Endothelial cell of umbilical vein (primary cell): Measurements from ENCODE around the gene FRMD5. TPM values are rescaled to one million over a fixed set of nuclear protein-coding genes. Genes with fewer than 3 reads are reported as not detected.

Source experiments
- BruUV-seq: library from RNA; stranded (reverse); fragments of 400-500 nt; replicated peaks from 2 replicates; lab custom pipeline; 2021; lab: Mats Ljungman, UMichigan
- CTCF ChIA-PET: fragments of 300-600, 350-600 bp; sonication (Branson Sonifier 250); formaldehyde crosslinking; loops from one replicate; lab custom pipeline; 2021; ENCODE audit warnings: antibody characterized with exemption, inconsistent platforms; lab: Charles Lee
- POLR2A ChIA-PET: fragments of 300-600, 350-600 bp; sonication (Branson Sonifier 250); formaldehyde crosslinking; loops from one replicate; lab custom pipeline; 2021; ENCODE audit warnings: antibody characterized with exemption, inconsistent platforms; lab: Charles Lee
- DNase-seq: peaks from one replicate; pipeline ENCODE4 v3.0.0-alpha.2; 2011; ENCODE audit warnings: low read depth, low spot score
- FAIRE-seq: peaks from 2 replicates; lab custom pipeline; 2011; peaks lifted over from hg19 to GRCh38; lab: Jason Lieb, UNC
- H2AFZ ChIP-seq: 2 replicates; pipeline ENCODE4 v1.6.0; 2012; ENCODE audit warnings: low read depth, low read length, control low read depth, inconsistent platforms
- H3K27ac ChIP-seq: 2 replicates; pipeline ENCODE4 v1.5.1; 2011; ENCODE audit warnings: low read depth, mild to moderate bottlenecking, control low read depth, low read length, moderate library complexity; ENCODE audit not compliant: insufficient read depth
- H3K27me3 ChIP-seq, 2 experiments: 2 replicates each; pipeline versions ENCODE4 v1.6.0 to v1.6.1; 2011; ENCODE audit warnings: low read length in 2 of 2, mixed read lengths in 1 of 2; ENCODE audit not compliant: control insufficient read depth in 2 of 2, insufficient read depth in 2 of 2
- H3K36me3 ChIP-seq, 2 experiments: 2 replicates in 1 of 2; 3 replicates in 1 of 2; pipeline ENCODE4 v1.5.1; 2011; ENCODE audit warnings: low read length in 2 of 2, mild to moderate bottlenecking in 1 of 2, moderate library complexity in 1 of 2; ENCODE audit not compliant: control insufficient read depth in 2 of 2, insufficient read depth in 2 of 2; ENCODE audit errors: extremely low read depth in 1 of 2
- H3K4me1 ChIP-seq: 3 replicates; pipeline ENCODE4 v1.5.1; 2011; ENCODE audit warnings: mild to moderate bottlenecking, low read length; ENCODE audit not compliant: control insufficient read depth, insufficient read depth; ENCODE audit errors: extremely low read depth
- H3K4me2 ChIP-seq: 2 replicates; pipeline ENCODE4 v1.6.1; 2011; ENCODE audit warnings: low read length, control low read depth, mixed read lengths; ENCODE audit not compliant: insufficient read depth
- H3K4me3 ChIP-seq, 3 experiments: fragments of 200-600 bp in 1 of 3; sonication (generic), shearing (Covaris generic) in 1 of 3; replicated peaks in 1 of 3; 2 replicates each; pipeline ENCODE4 v1.5.1; 2011 to 2016; ENCODE audit warnings: control low read depth in 3 of 3, low read length in 3 of 3, mild to moderate bottlenecking in 2 of 3, inconsistent platforms in 1 of 3, low read depth in 1 of 3, moderate library complexity in 1 of 3; ENCODE audit not compliant: insufficient read depth in 1 of 3
- H3K79me2 ChIP-seq: 2 replicates; pipeline ENCODE4 v1.6.0; 2012; ENCODE audit warnings: low read length, inconsistent platforms; ENCODE audit not compliant: control insufficient read depth, insufficient read depth
- H3K9ac ChIP-seq: replicated peaks from 2 replicates; pipeline ENCODE3; 2011; ENCODE audit warnings: low read length, control low read depth; ENCODE audit not compliant: insufficient read depth; ENCODE audit errors: extremely low read depth
- H3K9me1 ChIP-seq: replicated peaks from 3 replicates; pipeline ENCODE4 v1.6.0; 2011; ENCODE audit warnings: mild to moderate bottlenecking, low read length; ENCODE audit not compliant: control insufficient read depth, insufficient read depth; ENCODE audit errors: extremely low read depth
- H3K9me3 ChIP-seq: replicated peaks from 2 replicates; pipeline ENCODE4 v1.5.1; 2012; ENCODE audit warnings: low read length, inconsistent platforms; ENCODE audit not compliant: control insufficient read depth, insufficient read depth
- H4K20me1 ChIP-seq: replicated peaks from 2 replicates; pipeline ENCODE3; 2011; ENCODE audit warnings: mild to moderate bottlenecking, low read length; ENCODE audit not compliant: control insufficient read depth, insufficient read depth; ENCODE audit errors: extremely low read depth
- CTCF ChIP-seq, 2 donors: IDR thresholded peaks; 1 replicate in 1 of 2; 2 replicates in 1 of 2; pipeline ENCODE4 v1.5.1; 2011; ENCODE audit warnings: low read length in 2 of 2, mild to moderate bottlenecking in 2 of 2, moderate library complexity in 2 of 2, control low read depth in 1 of 2, inconsistent platforms in 1 of 2, low read depth in 1 of 2; ENCODE audit not compliant: insufficient read depth in 1 of 2; ENCODE audit errors: extremely low read depth in 1 of 2
- FOS ChIP-seq: IDR thresholded peaks from 2 replicates; pipeline ENCODE4 v1.6.1; 2011; ENCODE audit warnings: mild to moderate bottlenecking, low read length, moderate library complexity, borderline replicate concordance; ENCODE audit not compliant: insufficient read depth
- JUN ChIP-seq: IDR thresholded peaks from 2 replicates; pipeline ENCODE4 v1.6.1; 2011; ENCODE audit warnings: borderline replicate concordance, low read depth; ENCODE audit not compliant: insufficient read length, insufficient read depth
- MAX ChIP-seq: IDR thresholded peaks from 2 replicates; pipeline ENCODE4 v1.6.1; 2011; ENCODE audit not compliant: insufficient read depth, insufficient read length
- MYC ChIP-seq: IDR thresholded peaks from one replicate; pipeline ENCODE4 v1.6.1; 2011; ENCODE audit warnings: mild to moderate bottlenecking, low read depth, low read length
- POLR2AphosphoS5 ChIP-seq: IDR thresholded peaks from 2 replicates; pipeline ENCODE4 v1.6.1; 2012; ENCODE audit warnings: low read depth, mild to moderate bottlenecking, control low read depth, low read length, moderate library complexity; ENCODE audit not compliant: insufficient read depth
- dilution Hi-C: fragments of 300-500 bp; cut with MboI; formaldehyde crosslinking; loops from one replicate; pipeline ENCODE4 v1.15.0; 2019; ENCODE audit warnings: low sequenced_read_pairs; ENCODE audit not compliant: extremely low pct_ligation_motif_present
- intact Hi-C: fragments of 100-400 bp; cut with micrococcal nuclease; formaldehyde crosslinking; loops from one replicate; pipeline ENCODE4 v1.10.0; 2022
- polyA plus RNA-seq, 4 experiments: library from polyadenylated mRNA; depleted of rRNA in 3 of 4; stranded (reverse) in 3 of 4; unstranded in 1 of 4; fragments of >200 nt; gene quantifications; 2 replicates each; pipeline versions ENCODE4 v1.2.1 to v1.2.3, GENCODE V29; 2011 to 2012; ENCODE audit warnings: missing spikeins in 1 of 4
- total RNA-seq: library from RNA; stranded (reverse); gene quantifications from 2 replicates; pipeline ENCODE4 v1.2.3, GENCODE V29; 2021

Gene FRMD5
- total and polyA plus RNA-seq, 2 donors (not counting 3 experiments of a cell fraction or from before 2014, with no cell fraction given): 16.7 to 20.2 TPM

- dilution Hi-C loops (no loop called here), intact Hi-C loops (no loop called here)
- no peaks in the 10 kb centered on the region for H3K27me3 ChIP-seq
- DNase-seq: no peak
- H3K9me1 ChIP-seq: no peaks in the 10 kb centered on the region
- no peak overlapping the region for H3K4me3 ChIP-seq
- no peak overlapping the region for H2AFZ ChIP-seq
- H3K9me3 ChIP-seq: no peaks in the 10 kb centered on the region
- POLR2A ChIA-PET: no interaction called here
- H3K4me1 ChIP-seq: no peaks in the 10 kb centered on the region
- no peaks in the 10 kb centered on the region for H3K79me2 ChIP-seq
- TF ChIP-seq POLR2AphosphoS5: no peak
- no peak for TF ChIP-seq JUN
- no peak for TF ChIP-seq MAX
- TF ChIP-seq CTCF (IDR thresholded peaks at IDR 0.05; ENCODE audit: extremely low read depth in 1 of 2, insufficient read depth in 1 of 2, low read depth in 1 of 2, low read length in 2 of 2): no peak
- TF ChIP-seq FOS: no peak
- TF ChIP-seq MYC: no peak
- H4K20me1 ChIP-seq: no peaks in the 10 kb centered on the region
- no peaks in the 10 kb centered on the region for H3K36me3 ChIP-seq
- H3K4me2 ChIP-seq: no peak overlapping the region
- BruUV-seq: no TSS peak
- no peak overlapping the region for H3K9ac ChIP-seq
- FAIRE-seq: no peak
- CTCF ChIA-PET: interaction anchor here (0.9 to 1.4 kb wide), 5 partner anchors 8 to 186 kb away, joined by 3 to 4 read pairs (median 4); no protein-coding TSS in a partner anchor
- no peak overlapping the region for H3K27ac ChIP-seq
Measured at GRCh38 chr15:44125879-44126278, 69.2 kb downstream of the FRMD5 start.
